IMR-90 (cell line): ENCODE results near the gene IL1A. TPM values are rescaled to one million over a fixed set of nuclear protein-coding genes. Genes with fewer than 3 reads are reported as not detected.
A peak's percentile ranks its signal among the peaks of the same experiment; 100 is the strongest.

Source experiments
- ATAC-seq: fragments of 200-7000 bp; cut with Tn5 transposase; 2 replicates; pipeline ENCODE4 v1.9.1; 2020; ENCODE audit warnings: low read depth, mild to moderate bottlenecking, moderate library complexity
- BruUV-seq: library from RNA; stranded (reverse); fragments of 400-500 nt; replicated peaks from 2 replicates; lab custom pipeline; 2021; lab: Mats Ljungman, UMichigan
- CTCF ChIA-PET: fragments of 300-600 bp; formaldehyde crosslinking; extraction: SDS; loops from one replicate; lab custom pipeline; 2021; ENCODE audit warnings: antibody characterized with exemption; lab: Yijun Ruan, JAX
- POLR2A ChIA-PET: fragments of 300-600 bp; sonication (Branson Sonifier 250); formaldehyde crosslinking; loops from one replicate; lab custom pipeline; 2022; ENCODE audit warnings: antibody characterized with exemption; ENCODE audit not compliant: unreplicated experiment; lab: Charles Lee
- DNase-seq: peaks from one replicate; pipeline ENCODE4 v3.0.0; 2013
- H2AFZ ChIP-seq: replicated peaks from 2 replicates; pipeline ENCODE3; 2013; ENCODE audit warnings: low read length, mild to moderate bottlenecking; ENCODE audit not compliant: poor library complexity
- H2AK5ac ChIP-seq: 2 replicates; pipeline ENCODE4 v1.6.1; 2013; ENCODE audit warnings: low read depth, low read length, inconsistent platforms
- H2AK9ac ChIP-seq: replicated peaks from 2 replicates; pipeline ENCODE3; 2013; ENCODE audit warnings: mild to moderate bottlenecking, low read depth, low read length, moderate library complexity; ENCODE audit not compliant: poor library complexity
- H2BK120ac ChIP-seq: 2 replicates; pipeline ENCODE4 v1.6.1; 2013; ENCODE audit warnings: low read depth, low read length, inconsistent platforms
- H2BK15ac ChIP-seq: 3 replicates; pipeline ENCODE4 v1.6.1; 2013; ENCODE audit warnings: low read depth, low read length, inconsistent platforms
- H2BK20ac ChIP-seq: 2 replicates; pipeline ENCODE4 v1.6.1; 2013; ENCODE audit warnings: low read depth, mild to moderate bottlenecking, inconsistent platforms, low read length, moderate library complexity
- H2BK5ac ChIP-seq: 2 replicates; pipeline ENCODE4 v1.6.1; 2013; ENCODE audit warnings: mild to moderate bottlenecking, low read depth, low read length, inconsistent platforms; ENCODE audit not compliant: poor library complexity, severe bottlenecking
- H3K14ac ChIP-seq: replicated peaks from 2 replicates; pipeline ENCODE4 v1.6.1; 2013; ENCODE audit warnings: low read depth, low read length, inconsistent platforms
- H3K18ac ChIP-seq: 2 replicates; pipeline ENCODE4 v1.6.1; 2013; ENCODE audit warnings: low read depth, low read length, control low read depth
- H3K23ac ChIP-seq: 2 replicates; pipeline ENCODE4 v1.6.1; 2013; ENCODE audit warnings: low read depth, low read length, inconsistent platforms
- H3K27ac ChIP-seq: 2 replicates; pipeline ENCODE4 v1.5.1; 2013; ENCODE audit warnings: mild to moderate bottlenecking, control low read depth, low read length; ENCODE audit not compliant: insufficient read depth
- H3K27me3 ChIP-seq: 2 replicates; pipeline ENCODE4 v1.6.1; 2013; ENCODE audit warnings: low read length; ENCODE audit not compliant: control insufficient read depth, insufficient read depth
- H3K36me3 ChIP-seq: 2 replicates; pipeline ENCODE4 v1.6.1; 2013; ENCODE audit warnings: low read length, mixed read lengths; ENCODE audit not compliant: control insufficient read depth, insufficient read depth
- H3K4ac ChIP-seq: 2 replicates; pipeline ENCODE4 v1.6.1; 2013; ENCODE audit warnings: low read depth, low read length, inconsistent platforms
- H3K4me1 ChIP-seq: 2 replicates; pipeline ENCODE4 v1.6.1; 2013; ENCODE audit warnings: low read length, mixed read lengths; ENCODE audit not compliant: control insufficient read depth, insufficient read depth
- H3K4me2 ChIP-seq: 2 replicates; pipeline ENCODE4 v1.6.1; 2013; ENCODE audit warnings: low read depth, mild to moderate bottlenecking, control low read depth, low read length, moderate library complexity
- H3K4me3 ChIP-seq: 2 replicates; pipeline ENCODE4 v1.5.1; 2013; ENCODE audit warnings: low read depth, mild to moderate bottlenecking, control low read depth, low read length, moderate library complexity; ENCODE audit not compliant: insufficient read depth
- H3K56ac ChIP-seq: 2 replicates; pipeline ENCODE4 v1.6.1; 2013; ENCODE audit warnings: low read length, inconsistent platforms; ENCODE audit not compliant: insufficient read depth; ENCODE audit errors: extremely low read depth
- H3K79me1 ChIP-seq, 2 experiments: 2 replicates each; pipeline ENCODE4 v1.6.1; 2013; ENCODE audit warnings: low read length in 2 of 2, inconsistent platforms in 1 of 2, low read depth in 1 of 2
- H3K9ac ChIP-seq: 2 replicates; pipeline ENCODE4 v1.6.1; 2013; ENCODE audit warnings: low read depth, low read length, control low read depth
- H3K9me1 ChIP-seq: 2 replicates; pipeline ENCODE4 v1.6.1; 2013; ENCODE audit warnings: low read length, inconsistent platforms; ENCODE audit not compliant: insufficient read depth
- H3K9me3 ChIP-seq: 2 replicates; pipeline ENCODE4 v1.6.1; 2013; ENCODE audit warnings: low read length; ENCODE audit not compliant: control insufficient read depth, insufficient read depth
- H4K20me1 ChIP-seq: 2 replicates; pipeline ENCODE4 v1.6.1; 2013; ENCODE audit warnings: low read length, inconsistent platforms; ENCODE audit not compliant: insufficient read depth
- H4K5ac ChIP-seq: 2 replicates; pipeline ENCODE4 v1.6.1; 2013; ENCODE audit warnings: mild to moderate bottlenecking, low read depth, low read length, control low read depth
- H4K8ac ChIP-seq, 2 experiments: 2 replicates each; pipeline ENCODE4 v1.6.1; 2013; ENCODE audit warnings: low read depth in 2 of 2, low read length in 2 of 2, control low read depth in 1 of 2, inconsistent platforms in 1 of 2
- H4K91ac ChIP-seq: 2 replicates; pipeline ENCODE4 v1.6.1; 2013; ENCODE audit warnings: low read depth, low read length, inconsistent platforms; ENCODE audit not compliant: insufficient read depth
- BHLHE40 ChIP-seq: fragments of 150-350 bp; IDR thresholded peaks from 2 replicates; pipeline ENCODE4 v1.6.1; 2016; ENCODE audit warnings: mild to moderate bottlenecking, low read depth, low read length
- CEBPB ChIP-seq: IDR thresholded peaks from 2 replicates; pipeline ENCODE4 v1.6.1; 2012; ENCODE audit warnings: low read depth, low read length, improper control_type of control experiment
- CHD1 ChIP-seq: IDR thresholded peaks from 2 replicates; pipeline ENCODE4 v1.6.1; 2012; ENCODE audit warnings: low read depth, low read length, improper control_type of control experiment
- FOS ChIP-seq: fragments of 150-350 bp; IDR thresholded peaks from 2 replicates; pipeline ENCODE4 v1.6.1; 2016; ENCODE audit warnings: low read depth, low read length
- MAFK ChIP-seq: IDR thresholded peaks from 2 replicates; pipeline ENCODE4 v1.6.1; 2012; ENCODE audit warnings: low read depth, low read length, improper control_type of control experiment
- MAZ ChIP-seq: IDR thresholded peaks from 2 replicates; pipeline ENCODE4 v1.6.1; 2012; ENCODE audit warnings: low read depth, mild to moderate bottlenecking, low read length, improper control_type of control experiment, moderate library complexity, borderline replicate concordance
- MXI1 ChIP-seq: IDR thresholded peaks from 2 replicates; pipeline ENCODE4 v1.6.1; 2012; ENCODE audit warnings: low read depth, mild to moderate bottlenecking, low read length, moderate library complexity, borderline replicate concordance
- NFE2L2 ChIP-seq: fragments of 150-350 bp; IDR thresholded peaks from 2 replicates; pipeline ENCODE4 v1.6.1; 2016; ENCODE audit warnings: low read depth, mild to moderate bottlenecking, low read length
- POLR2A ChIP-seq: IDR thresholded peaks from 2 replicates; pipeline ENCODE4 v1.6.1; 2012; ENCODE audit warnings: mild to moderate bottlenecking, low read depth, low read length
- RAD21 ChIP-seq: IDR thresholded peaks from 2 replicates; pipeline ENCODE4 v1.6.1; 2012; ENCODE audit warnings: low read length, improper control_type of control experiment
- RFX5 ChIP-seq: IDR thresholded peaks from 2 replicates; pipeline ENCODE4 v1.8.0; 2012; ENCODE audit warnings: low read depth, mild to moderate bottlenecking, low read length, moderate library complexity
- SMC3 ChIP-seq: fragments of 150-350 bp; IDR thresholded peaks from 2 replicates; pipeline ENCODE4 v1.6.1; 2016; ENCODE audit warnings: low read depth, mild to moderate bottlenecking, antibody characterized with exemption, low read length, moderate library complexity
- WGBS, 2 experiments: methylation state at CpG; one replicate each; pipeline versions ENCODE4 v1.1.5 to v1.1.7; 2013; ENCODE audit warnings: missing lambda C conversion rate in 2 of 2; ENCODE audit not compliant: insufficient read length in 1 of 2; ENCODE audit errors: extremely low coverage in 2 of 2; 5-methylcytosine and 5-hydroxymethylcytosine counted together
- dilution Hi-C: fragments of 300-500 bp; cut with HindIII; formaldehyde crosslinking; loops from one replicate; pipeline ENCODE4 v1.14.3; 2018; ENCODE audit warnings: low sequenced_read_pairs; ENCODE audit not compliant: unreplicated experiment
- in situ Hi-C: fragments of 300-500 bp; cut with MboI; formaldehyde crosslinking; loops from 3 replicates; pipeline ENCODE4 v1.14.3; 2019; ENCODE audit warnings: low sequenced_read_pairs, inconsistent platforms, mixed read lengths
- intact Hi-C: fragments of 100-400 bp; cut with micrococcal nuclease; formaldehyde crosslinking; loops from 2 replicates; pipeline ENCODE4 v1.10.0; 2022
- polyA plus RNA-seq, 3 experiments: library from polyadenylated mRNA; depleted of rRNA; stranded (reverse); fragments of >200 nt; gene quantifications; 2 replicates each; pipeline ENCODE4 v1.2.3, GENCODE V29; 2012; ENCODE audit warnings: low replicate concordance in 1 of 3
- total RNA-seq: library from RNA; depleted of rRNA; stranded (reverse); fragments of >200 nt; gene quantifications from 2 replicates; pipeline ENCODE4 v1.2.3, GENCODE V29; 2012
- TF ChIP-seq, protein P1 (sequence below): fragments of 150-350 bp; IDR thresholded peaks from 2 replicates; pipeline ENCODE4 v1.6.1; 2017; ENCODE audit warnings: mild to moderate bottlenecking, antibody characterized with exemption, low read length, low read depth
- TF ChIP-seq, protein P2 (sequence below): fragments of 150-350 bp; IDR thresholded peaks from 2 replicates; pipeline ENCODE4 v1.6.1; 2016; ENCODE audit warnings: low read depth, mild to moderate bottlenecking, low read length, moderate library complexity, borderline replicate concordance
- TF ChIP-seq, protein P3 (sequence below): conservative IDR thresholded peaks from 2 replicates; pipeline ENCODE4 v1.5.1; 2012; ENCODE audit warnings: mild to moderate bottlenecking, low read depth, low read length, improper control_type of control experiment

Gene IL1A
- total and polyA plus RNA-seq, 2 of the 4 experiments (the other 2 are of a cell fraction), result 0.48 to 1.1 TPM

DNA sequence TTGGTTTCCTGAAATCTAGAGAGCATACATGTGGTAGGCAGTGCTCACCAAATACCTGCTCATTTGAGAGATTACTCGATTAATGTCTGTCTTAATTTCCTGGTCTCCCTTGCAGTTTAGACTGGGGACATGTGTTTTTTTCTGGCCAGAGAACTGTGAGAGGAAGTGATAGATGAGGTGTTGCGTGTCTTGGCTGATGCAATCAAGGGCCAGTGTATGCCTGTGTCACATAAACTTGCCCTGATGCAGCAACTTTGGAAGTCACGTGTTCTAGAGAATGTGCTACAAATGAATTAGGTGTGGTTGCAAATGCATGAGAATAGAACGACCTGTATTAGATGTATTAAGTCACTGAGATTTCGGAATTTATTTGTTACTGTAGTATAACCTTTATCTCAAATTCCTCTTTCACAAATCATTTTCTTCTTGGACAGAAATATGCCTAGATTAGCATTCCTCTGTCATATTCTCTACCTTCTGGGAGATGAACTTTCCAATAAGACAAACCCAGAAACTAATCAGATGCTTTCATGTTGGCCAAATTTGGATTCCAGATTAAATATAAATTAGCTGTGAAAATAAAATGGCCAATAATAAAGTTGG is 9.9 kb upstream of the IL1A start:
- Histone ChIP-seq H2AK9ac (no peak overlapping the region), H3K4me2 (no peak overlapping the region), H4K8ac (peak overlapping the region in 1 of 2 experiments; percentile 77; a peak in 3 of 4 replicates), H4K5ac (no peak overlapping the region), H3K9me1 (peaks cover 8% of the 10 kb centered on the region), H3K23ac (no peak overlapping the region; the same call in 1 of the 2 replicates), H3K18ac (no peak overlapping the region; the same call in 1 of the 2 replicates), H3K4me1 (peaks cover 5% of the 10 kb centered on the region; the same call in 1 of the 2 replicates), H2BK20ac (peak overlapping the region; percentile 23; the same call in 1 of the 2 replicates), H2BK15ac (peak overlapping the region; percentile 44; the same call in 1 of the 3 replicates), H3K79me1 (0 out of 4 replicates have a peak, but pooled peaks cover 0 to 3% of the 10 kb centered on the region in 2 experiments), H3K4me3 (no peak overlapping the region), H3K9ac (no peak overlapping the region), H3K14ac (peak overlapping the region; percentile 10; the same call in 1 of the 2 replicates), H4K91ac (peak overlapping the region; percentile 57; the same call in 1 of the 2 replicates), H3K9me3 (peaks cover 6% of the 10 kb centered on the region), H2AFZ (peak overlapping the region; percentile 52), H3K27me3 (no peaks in the 10 kb centered on the region), H3K56ac (peak overlapping the region; percentile 63), H3K27ac (peak overlapping the region; percentile 12; the same call in 1 of the 2 replicates), H3K36me3 (no peaks in the 10 kb centered on the region), H4K20me1 (no peaks in the 10 kb centered on the region), H2BK5ac (peak overlapping the region; percentile 92), H2BK120ac (peak overlapping the region; percentile 96; the same call in 1 of the 2 replicates), H2AK5ac (no peak overlapping the region), H3K4ac (peak overlapping the region; percentile 56; the same call in 1 of the 2 replicates)
- in situ Hi-C loops (no loop called here), intact Hi-C loops (no loop called here), dilution Hi-C loops (no loop called here)
- BruUV-seq, result no TSS peak
- ChIA-PET CTCF (no interaction called here), POLR2A (no interaction called here)
- WGBS, 2 experiments, result no CpG with 5 or more reads among the region's 5 CpGs
- DNase-seq (peak; percentile 96), ATAC-seq (peak; percentile 75)
- no peak for TF ChIP-seq RFX5
- TF ChIP-seq RAD21, result no peak
- peak; percentile 88 for TF ChIP-seq NFE2L2
- TF ChIP-seq, protein P1, sequence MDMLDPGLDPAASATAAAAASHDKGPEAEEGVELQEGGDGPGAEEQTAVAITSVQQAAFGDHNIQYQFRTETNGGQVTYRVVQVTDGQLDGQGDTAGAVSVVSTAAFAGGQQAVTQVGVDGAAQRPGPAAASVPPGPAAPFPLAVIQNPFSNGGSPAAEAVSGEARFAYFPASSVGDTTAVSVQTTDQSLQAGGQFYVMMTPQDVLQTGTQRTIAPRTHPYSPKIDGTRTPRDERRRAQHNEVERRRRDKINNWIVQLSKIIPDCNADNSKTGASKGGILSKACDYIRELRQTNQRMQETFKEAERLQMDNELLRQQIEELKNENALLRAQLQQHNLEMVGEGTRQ, result peak; percentile 90
- no peak for TF ChIP-seq MAZ
- no peak for TF ChIP-seq FOS
- TF ChIP-seq, protein P2, sequence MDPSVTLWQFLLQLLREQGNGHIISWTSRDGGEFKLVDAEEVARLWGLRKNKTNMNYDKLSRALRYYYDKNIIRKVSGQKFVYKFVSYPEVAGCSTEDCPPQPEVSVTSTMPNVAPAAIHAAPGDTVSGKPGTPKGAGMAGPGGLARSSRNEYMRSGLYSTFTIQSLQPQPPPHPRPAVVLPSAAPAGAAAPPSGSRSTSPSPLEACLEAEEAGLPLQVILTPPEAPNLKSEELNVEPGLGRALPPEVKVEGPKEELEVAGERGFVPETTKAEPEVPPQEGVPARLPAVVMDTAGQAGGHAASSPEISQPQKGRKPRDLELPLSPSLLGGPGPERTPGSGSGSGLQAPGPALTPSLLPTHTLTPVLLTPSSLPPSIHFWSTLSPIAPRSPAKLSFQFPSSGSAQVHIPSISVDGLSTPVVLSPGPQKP, result no peak
- TF ChIP-seq POLR2A, result no peak
- TF ChIP-seq BHLHE40, result peak; percentile 84
- TF ChIP-seq, protein P3, sequence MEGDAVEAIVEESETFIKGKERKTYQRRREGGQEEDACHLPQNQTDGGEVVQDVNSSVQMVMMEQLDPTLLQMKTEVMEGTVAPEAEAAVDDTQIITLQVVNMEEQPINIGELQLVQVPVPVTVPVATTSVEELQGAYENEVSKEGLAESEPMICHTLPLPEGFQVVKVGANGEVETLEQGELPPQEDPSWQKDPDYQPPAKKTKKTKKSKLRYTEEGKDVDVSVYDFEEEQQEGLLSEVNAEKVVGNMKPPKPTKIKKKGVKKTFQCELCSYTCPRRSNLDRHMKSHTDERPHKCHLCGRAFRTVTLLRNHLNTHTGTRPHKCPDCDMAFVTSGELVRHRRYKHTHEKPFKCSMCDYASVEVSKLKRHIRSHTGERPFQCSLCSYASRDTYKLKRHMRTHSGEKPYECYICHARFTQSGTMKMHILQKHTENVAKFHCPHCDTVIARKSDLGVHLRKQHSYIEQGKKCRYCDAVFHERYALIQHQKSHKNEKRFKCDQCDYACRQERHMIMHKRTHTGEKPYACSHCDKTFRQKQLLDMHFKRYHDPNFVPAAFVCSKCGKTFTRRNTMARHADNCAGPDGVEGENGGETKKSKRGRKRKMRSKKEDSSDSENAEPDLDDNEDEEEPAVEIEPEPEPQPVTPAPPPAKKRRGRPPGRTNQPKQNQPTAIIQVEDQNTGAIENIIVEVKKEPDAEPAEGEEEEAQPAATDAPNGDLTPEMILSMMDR, result no peak
- no peak for TF ChIP-seq CHD1
- no peak for TF ChIP-seq MXI1
- no peak for TF ChIP-seq SMC3
- TF ChIP-seq CEBPB, result peak; percentile 99
- peak; percentile 78 for TF ChIP-seq MAFK
